ENCODE measurements around the gene NCAM2.

GRCh38 chr21:20970691-20971090 lies 27.5 kb upstream of the NCAM2 start:
- no peak for TF ChIP-seq POLR2A (IDR thresholded peaks at IDR 0.05)
- TF ChIP-seq CTCF (IDR thresholded peaks at IDR 0.05), result no peak

Measured in heart left ventricle (tissue), 13 donors.